Gastroesophageal sphincter (tissue), 4 donors: ENCODE results near the gene CEP164. TPM values are rescaled to one million over a fixed set of nuclear protein-coding genes. Genes with fewer than 3 reads are reported as not detected.

Source experiments
- ATAC-seq: fragments of 150-250 bp; one replicate; pipeline ENCODE4 v1.9.1; 2016; ENCODE audit warnings: mild to moderate bottlenecking, moderate library complexity
- H3K27ac ChIP-seq, 4 donors: fragments of 200-600 bp; sonication (generic) in 3 of 4; 1 replicate in 3 of 4; 2 replicates in 1 of 4; pipeline ENCODE4 v1.5.1; 2016 to 2019
- H3K27me3 ChIP-seq: fragments of 200-600 bp; sonication (generic); one replicate; pipeline ENCODE4 v1.5.1; 2019
- H3K36me3 ChIP-seq, 2 donors: fragments of 200-600 bp; sonication (generic); one replicate each; pipeline ENCODE4 v1.5.1; 2019; ENCODE audit warnings: control low read depth in 1 of 2
- H3K4me1 ChIP-seq, 3 donors: fragments of 200-600 bp; sonication (generic); 1 replicate in 2 of 3; 2 replicates in 1 of 3; pipeline ENCODE4 v1.5.1; 2016 to 2019; ENCODE audit warnings: control low read depth in 2 of 3
- H3K4me3 ChIP-seq, 2 donors: fragments of 200-600 bp; sonication (generic); one replicate each; pipeline ENCODE4 v1.5.1; 2019; ENCODE audit warnings: mild to moderate bottlenecking in 1 of 2, moderate library complexity in 1 of 2
- H3K9me3 ChIP-seq, 3 donors: fragments of 200-600 bp; sonication (generic); one replicate each; pipeline ENCODE4 v1.5.1; 2017 to 2019; ENCODE audit warnings: control low read depth in 2 of 3
- EP300 ChIP-seq: sonication (generic); formaldehyde crosslinking; IDR thresholded peaks from one replicate; pipeline ENCODE4 v1.6.1; 2017; ENCODE audit warnings: antibody characterized with exemption, mild to moderate bottlenecking
- POLR2A ChIP-seq, 2 donors: fragments of 450-650 bp; IDR thresholded peaks; one replicate each; pipeline ENCODE4 v1.6.1; 2017; ENCODE audit warnings: antibody characterized with exemption in 2 of 2, mild to moderate bottlenecking in 2 of 2, moderate library complexity in 1 of 2
- POLR2AphosphoS5 ChIP-seq: sonication (generic); formaldehyde crosslinking; IDR thresholded peaks from one replicate; pipeline ENCODE4 v1.6.1; 2017; ENCODE audit warnings: antibody characterized with exemption
- WGBS, 2 donors: methylation state at CpG; one replicate each; pipeline ENCODE4 v1.1.5; 2018; ENCODE audit warnings: low coverage in 1 of 2; 5-methylcytosine and 5-hydroxymethylcytosine counted together
- total RNA-seq, 4 donors: library from RNA; depleted of rRNA; stranded (reverse); fragments of >200 nt; gene quantifications; one replicate each; pipeline ENCODE4 v1.1.0, GENCODE V29; 2016
- TF ChIP-seq, protein P1 (sequence below), 4 experiments: fragments of 200-600 bp in 2 of 4; fragments of 450-650 bp in 2 of 4; sonication (generic) in 1 of 4; IDR thresholded peaks; one replicate each; pipeline ENCODE4 v1.5.1; 2017 to 2019; ENCODE audit warnings: antibody characterized with exemption in 4 of 4, mild to moderate bottlenecking in 2 of 4, moderate library complexity in 2 of 4

CEP164 gene
- total RNA-seq, 4 donors from 2014 or later: 22.3 to 26.3 (median 25.0) TPM

DNA sequence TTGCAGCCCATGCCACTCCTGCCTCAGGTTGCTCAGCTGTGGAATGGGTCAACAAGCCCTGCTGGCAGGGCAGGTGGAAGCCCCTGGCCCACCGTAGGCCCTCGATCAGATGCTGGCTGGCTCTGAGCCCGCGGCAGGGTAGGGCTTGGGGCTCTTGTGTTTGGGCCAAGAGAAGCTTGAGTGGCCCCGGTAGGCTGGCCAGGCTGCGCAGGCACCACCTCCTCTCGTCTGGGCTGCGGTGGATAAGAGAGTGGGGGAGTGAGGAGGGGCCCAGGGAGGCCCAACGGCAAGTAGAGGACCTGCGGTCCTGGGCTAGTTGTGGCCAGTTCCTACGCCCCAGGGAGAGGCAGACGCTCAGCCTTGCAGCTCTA is 115.2 kb downstream of the CEP164 start:
- TF ChIP-seq POLR2AphosphoS5 (no peak), POLR2A (IDR thresholded peaks at IDR 0.05) (no peak), EP300 (no peak)
- TF ChIP-seq, protein P1, sequence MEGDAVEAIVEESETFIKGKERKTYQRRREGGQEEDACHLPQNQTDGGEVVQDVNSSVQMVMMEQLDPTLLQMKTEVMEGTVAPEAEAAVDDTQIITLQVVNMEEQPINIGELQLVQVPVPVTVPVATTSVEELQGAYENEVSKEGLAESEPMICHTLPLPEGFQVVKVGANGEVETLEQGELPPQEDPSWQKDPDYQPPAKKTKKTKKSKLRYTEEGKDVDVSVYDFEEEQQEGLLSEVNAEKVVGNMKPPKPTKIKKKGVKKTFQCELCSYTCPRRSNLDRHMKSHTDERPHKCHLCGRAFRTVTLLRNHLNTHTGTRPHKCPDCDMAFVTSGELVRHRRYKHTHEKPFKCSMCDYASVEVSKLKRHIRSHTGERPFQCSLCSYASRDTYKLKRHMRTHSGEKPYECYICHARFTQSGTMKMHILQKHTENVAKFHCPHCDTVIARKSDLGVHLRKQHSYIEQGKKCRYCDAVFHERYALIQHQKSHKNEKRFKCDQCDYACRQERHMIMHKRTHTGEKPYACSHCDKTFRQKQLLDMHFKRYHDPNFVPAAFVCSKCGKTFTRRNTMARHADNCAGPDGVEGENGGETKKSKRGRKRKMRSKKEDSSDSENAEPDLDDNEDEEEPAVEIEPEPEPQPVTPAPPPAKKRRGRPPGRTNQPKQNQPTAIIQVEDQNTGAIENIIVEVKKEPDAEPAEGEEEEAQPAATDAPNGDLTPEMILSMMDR (IDR thresholded peaks at IDR 0.05): no peak

DNA sequence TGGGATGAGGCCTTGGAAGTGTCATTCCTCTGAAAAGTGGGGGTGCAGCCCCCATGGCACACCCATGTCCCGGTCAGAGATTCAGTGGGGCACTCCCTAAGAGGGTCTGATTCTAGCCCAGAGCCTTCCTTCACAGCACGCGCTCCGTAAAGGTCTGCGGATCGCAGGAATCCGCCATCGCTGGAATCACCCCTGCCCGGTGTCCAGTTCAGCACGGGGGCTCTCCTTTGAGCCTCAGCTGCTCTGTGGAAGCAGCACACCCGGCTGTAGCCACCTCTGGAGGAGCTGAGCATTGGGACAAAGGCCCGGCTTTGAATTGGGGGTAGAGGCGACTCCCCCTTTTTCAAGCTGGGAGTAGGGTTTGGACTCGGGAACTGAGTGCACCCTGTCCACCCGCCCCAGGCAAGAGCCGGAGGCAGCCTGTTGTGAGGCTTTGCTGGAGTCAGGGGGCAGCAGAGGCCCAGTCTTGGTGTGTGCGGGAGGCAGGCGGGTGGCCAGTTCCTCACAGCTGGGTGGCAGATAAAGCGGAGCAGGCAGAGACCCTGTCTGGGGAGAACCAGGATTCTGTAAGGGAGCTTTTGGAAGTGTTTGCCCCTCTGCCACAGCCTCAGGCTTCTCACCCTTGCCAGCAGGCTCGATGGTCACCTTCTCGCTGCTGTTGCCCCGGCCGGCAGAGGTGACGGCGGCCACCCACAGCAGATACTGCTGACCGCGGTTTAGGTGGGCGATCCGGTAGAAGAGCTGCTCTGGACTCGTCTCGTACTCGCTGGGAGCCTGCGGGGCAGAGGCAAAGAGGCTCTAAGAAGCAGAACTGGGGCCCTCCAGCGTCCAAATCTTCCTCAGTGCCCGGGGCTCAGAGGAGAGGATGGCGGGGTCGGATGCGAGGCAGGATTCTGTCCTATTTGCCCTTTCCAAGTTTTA is 115.9 kb downstream of the CEP164 start:
- no peaks in the 10 kb centered on the region for H3K9me3 ChIP-seq
- ATAC-seq: peak; percentile 69
- 20% methylated on average over 2 of the region's 38 CpGs; no CpG with 5 or more reads in 1 of the 2 donors for WGBS, 2 donors
- H3K27ac ChIP-seq: no peak overlapping the region
- H3K27me3 ChIP-seq: peaks cover 44% of the 10 kb centered on the region
- no peaks in the 10 kb centered on the region for H3K36me3 ChIP-seq
- TF ChIP-seq, protein P1 (IDR thresholded peaks at IDR 0.05): peak in 3 of 4 experiments; percentile 56 to 64 (median 60)
- TF ChIP-seq POLR2A (IDR thresholded peaks at IDR 0.05): no peak
- peaks cover 0 to 9% (median 0%) of the 10 kb centered on the region in 3 donors for H3K4me1 ChIP-seq
- no peak overlapping the region for H3K4me3 ChIP-seq

More for the DNA sequence above, 115.2 kb downstream of the CEP164 start:
- Histone ChIP-seq H3K27me3 (peaks cover 41% of the 10 kb centered on the region), H3K4me3 (no peak overlapping the region), H3K27ac (no peak overlapping the region), H3K4me1 (peaks cover 0 to 9% (median 0%) of the 10 kb centered on the region in 3 donors), H3K36me3 (no peaks in the 10 kb centered on the region), H3K9me3 (no peaks in the 10 kb centered on the region)
- ATAC-seq: no peak
- no CpG with 5 or more reads among the region's 12 CpGs for WGBS, 2 donors

DNA sequence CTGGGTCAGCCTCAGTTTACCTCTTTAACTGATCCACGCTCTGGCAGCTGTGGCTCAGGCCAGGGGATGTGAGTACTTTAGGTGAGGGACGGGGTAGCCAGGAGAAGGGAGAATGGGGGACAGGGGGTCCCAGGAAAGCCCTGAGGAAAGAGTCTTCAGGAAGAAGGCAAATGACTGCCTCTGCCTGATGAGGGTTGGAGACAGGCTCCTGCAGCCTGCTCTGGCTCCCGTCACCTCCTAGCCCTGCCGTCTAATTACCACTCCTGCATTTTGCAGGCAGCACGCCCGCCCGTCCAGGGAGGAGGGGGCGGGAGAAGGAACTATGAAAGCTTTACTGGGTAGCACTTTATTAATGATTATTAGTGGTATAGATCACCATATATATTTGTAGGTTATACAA is 116.6 kb downstream of the CEP164 start:
- H3K4me1 ChIP-seq: peaks cover 0 to 9% (median 0%) of the 10 kb centered on the region in 3 donors
- H3K9me3 ChIP-seq: no peaks in the 10 kb centered on the region
- no peak for TF ChIP-seq EP300
- H3K36me3 ChIP-seq: no peaks in the 10 kb centered on the region
- 47 to 70% methylated on average over 5 to 7 of the region's 8 CpGs for WGBS, 2 donors
- no peak overlapping the region for H3K4me3 ChIP-seq
- H3K27ac ChIP-seq: no peak overlapping the region
- peaks cover 41% of the 10 kb centered on the region for H3K27me3 ChIP-seq
- ATAC-seq: no peak

DNA sequence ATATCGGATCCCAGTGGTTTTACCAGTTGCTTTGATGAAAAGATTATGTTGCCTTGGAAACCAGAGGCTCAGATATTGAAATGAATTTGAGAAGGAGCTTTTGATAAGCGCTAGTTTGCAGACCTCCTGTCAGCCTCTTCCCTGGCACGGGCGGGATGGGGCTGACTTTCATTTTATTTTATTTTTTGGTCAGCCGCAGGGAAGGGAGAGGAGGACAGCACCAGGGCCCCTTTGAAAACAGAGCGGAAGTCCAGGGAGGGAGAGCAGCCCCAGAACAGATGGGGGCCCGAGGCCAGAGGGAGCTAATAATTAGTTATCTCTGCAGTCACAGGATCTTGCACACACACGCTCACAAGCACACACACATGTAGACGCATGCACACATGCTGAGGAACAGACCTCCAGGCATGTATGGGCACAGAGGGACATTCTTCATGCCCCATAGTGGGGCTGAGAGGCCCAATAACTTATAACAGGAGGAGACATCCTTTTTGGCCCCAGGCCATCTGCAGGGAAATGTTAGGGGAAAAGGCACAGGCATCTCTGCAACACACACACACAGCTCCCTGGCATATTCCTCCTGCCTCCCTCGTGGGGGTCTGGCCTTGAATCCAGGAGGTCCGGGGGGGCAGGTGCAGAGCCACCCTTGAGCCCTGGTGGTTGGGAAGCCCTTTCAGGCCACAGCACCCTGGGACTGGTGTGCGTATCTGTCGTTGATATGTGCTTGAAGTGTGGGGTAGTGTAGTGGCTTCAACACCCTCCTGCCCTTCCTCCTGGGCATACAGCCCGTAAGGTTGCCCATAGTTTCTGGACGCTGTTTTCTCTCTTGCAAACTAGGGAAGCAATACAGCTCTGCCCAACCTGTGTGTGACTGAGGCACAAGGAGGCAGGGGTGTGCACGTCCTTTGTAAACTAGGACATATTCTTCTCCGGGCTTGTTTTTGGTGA is 117.3 kb downstream of the CEP164 start:
- no peak overlapping the region for H3K27ac ChIP-seq
- H3K36me3 ChIP-seq: no peaks in the 10 kb centered on the region
- H3K4me3 ChIP-seq: no peak overlapping the region
- H3K4me1 ChIP-seq: peaks cover 0 to 9% (median 0%) of the 10 kb centered on the region in 3 donors
- no peak for ATAC-seq
- 70 to 73% methylated on average over 10 of the region's 17 CpGs for WGBS, 2 donors
- no peaks in the 10 kb centered on the region for H3K9me3 ChIP-seq
- H3K27me3 ChIP-seq: peaks cover 37% of the 10 kb centered on the region
- TF ChIP-seq POLR2AphosphoS5 (no peak), EP300 (no peak), POLR2A (IDR thresholded peaks at IDR 0.05) (no peak)
- TF ChIP-seq, protein P1 (IDR thresholded peaks at IDR 0.05): no peak

DNA sequence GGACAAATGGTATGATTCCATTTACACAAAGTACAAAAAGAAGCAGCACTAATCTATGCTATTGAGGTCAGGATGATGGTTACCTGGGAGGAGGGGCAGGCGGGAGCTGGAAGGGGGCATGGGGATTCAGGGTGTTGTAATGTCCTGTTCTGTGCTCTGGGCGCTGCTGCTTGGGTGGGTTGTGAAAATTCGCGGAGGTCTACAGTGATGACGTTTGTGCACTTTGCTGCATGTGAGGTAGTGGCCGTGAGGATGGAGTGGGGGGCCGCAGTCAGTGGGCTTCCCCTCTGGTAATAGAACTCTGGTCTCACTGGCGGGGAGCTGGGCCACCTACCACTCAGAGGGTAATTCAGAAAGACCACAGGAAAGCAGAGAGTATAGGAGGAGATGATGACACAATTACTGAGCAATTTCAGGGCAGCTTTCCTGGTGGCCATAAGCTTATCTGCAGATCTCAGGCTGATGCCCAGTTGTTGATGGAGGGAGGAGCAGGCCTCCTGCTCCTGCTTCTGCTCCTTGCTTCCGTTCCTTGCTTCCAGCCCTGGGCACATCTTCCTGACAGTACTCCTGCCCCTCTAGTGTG is 121.5 kb downstream of the CEP164 start:
- ATAC-seq: no peak
- Histone ChIP-seq H3K9me3 (peaks cover 0 to 16% (median 0%) of the 10 kb centered on the region in 3 donors), H3K36me3 (no peaks in the 10 kb centered on the region), H3K27me3 (peaks cover 17% of the 10 kb centered on the region), H3K4me3 (no peak overlapping the region), H3K4me1 (peaks cover 0 to 2% (median 0%) of the 10 kb centered on the region in 3 donors), H3K27ac (no peak overlapping the region)
- no peak for TF ChIP-seq POLR2AphosphoS5
- TF ChIP-seq, protein P1 (IDR thresholded peaks at IDR 0.05): no peak
- WGBS, 2 donors: 88% methylated on average over 4 to 7 of the region's 9 CpGs
